Loucy (cell line): ENCODE results near the gene ZNF761.

Source experiments
- EZH2phosphoT487 ChIP-seq: fragments of 200-600 bp; IDR thresholded peaks from 2 replicates; pipeline ENCODE4 v1.6.1; 2018; ENCODE audit warnings: antibody characterized with exemption, mild to moderate bottlenecking, moderate library complexity, borderline replicate concordance
- TF ChIP-seq, protein P1 (sequence below): fragments of 200-600 bp; sonication (generic); conservative IDR thresholded peaks from 2 replicates; pipeline ENCODE4 v1.5.1; 2014; ENCODE audit warnings: mild to moderate bottlenecking, antibody characterized with exemption, low read length

DNA sequence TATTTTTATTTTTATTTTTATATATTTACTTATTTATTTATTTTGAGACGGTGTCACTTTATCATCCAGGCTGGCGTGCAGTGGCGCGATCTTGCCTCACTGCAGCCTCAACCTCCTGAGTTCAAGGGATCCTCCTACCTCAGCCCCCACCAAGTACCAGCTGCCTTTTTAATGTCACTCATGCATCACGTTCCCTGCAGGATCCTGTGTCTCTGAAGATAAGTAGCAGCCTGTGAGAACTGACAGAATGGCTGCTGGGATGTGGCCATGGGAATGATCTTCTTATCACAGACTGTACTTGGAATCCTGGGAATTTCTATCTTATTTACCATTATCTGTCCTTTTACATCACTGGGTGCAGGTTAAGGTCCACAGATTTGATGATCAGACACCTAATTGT lies 9.2 kb upstream of the ZNF761 start:
- TF ChIP-seq, protein P1, sequence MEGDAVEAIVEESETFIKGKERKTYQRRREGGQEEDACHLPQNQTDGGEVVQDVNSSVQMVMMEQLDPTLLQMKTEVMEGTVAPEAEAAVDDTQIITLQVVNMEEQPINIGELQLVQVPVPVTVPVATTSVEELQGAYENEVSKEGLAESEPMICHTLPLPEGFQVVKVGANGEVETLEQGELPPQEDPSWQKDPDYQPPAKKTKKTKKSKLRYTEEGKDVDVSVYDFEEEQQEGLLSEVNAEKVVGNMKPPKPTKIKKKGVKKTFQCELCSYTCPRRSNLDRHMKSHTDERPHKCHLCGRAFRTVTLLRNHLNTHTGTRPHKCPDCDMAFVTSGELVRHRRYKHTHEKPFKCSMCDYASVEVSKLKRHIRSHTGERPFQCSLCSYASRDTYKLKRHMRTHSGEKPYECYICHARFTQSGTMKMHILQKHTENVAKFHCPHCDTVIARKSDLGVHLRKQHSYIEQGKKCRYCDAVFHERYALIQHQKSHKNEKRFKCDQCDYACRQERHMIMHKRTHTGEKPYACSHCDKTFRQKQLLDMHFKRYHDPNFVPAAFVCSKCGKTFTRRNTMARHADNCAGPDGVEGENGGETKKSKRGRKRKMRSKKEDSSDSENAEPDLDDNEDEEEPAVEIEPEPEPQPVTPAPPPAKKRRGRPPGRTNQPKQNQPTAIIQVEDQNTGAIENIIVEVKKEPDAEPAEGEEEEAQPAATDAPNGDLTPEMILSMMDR = no peak
- no peak for TF ChIP-seq EZH2phosphoT487
